Measurements from ENCODE around the gene PXDN.

Gene PXDN

GRCh38 chr2:1674276-1674675, 70.0 kb downstream of the PXDN start:
- ChIA-PET POLR2A (no interaction called here), CTCF (interaction anchor here (0.8 kb wide), 1 partner anchor 143 kb away, joined by 4 read pairs; no protein-coding TSS in a partner anchor)
- Histone ChIP-seq H3K4me3 (ENCODE audit: low read depth, low read length) (no peak overlapping the region), H3K27ac (ENCODE audit: extremely low read depth, low read depth, low read length) (no peak overlapping the region), H3K36me3 (ENCODE audit: control insufficient read depth in 2 of 2, insufficient read depth in 1 of 2, low read length in 2 of 2) (peaks cover 11 to 83% of the 10 kb centered on the region in 2 experiments), H3K9me3 (ENCODE audit: control insufficient read depth, insufficient read depth, low read depth, low read length) (no peaks in the 10 kb centered on the region), H3K4me1 (ENCODE audit: control insufficient read depth, insufficient read depth, low read length) (no peaks in the 10 kb centered on the region)
- TF ChIP-seq, protein P1, sequence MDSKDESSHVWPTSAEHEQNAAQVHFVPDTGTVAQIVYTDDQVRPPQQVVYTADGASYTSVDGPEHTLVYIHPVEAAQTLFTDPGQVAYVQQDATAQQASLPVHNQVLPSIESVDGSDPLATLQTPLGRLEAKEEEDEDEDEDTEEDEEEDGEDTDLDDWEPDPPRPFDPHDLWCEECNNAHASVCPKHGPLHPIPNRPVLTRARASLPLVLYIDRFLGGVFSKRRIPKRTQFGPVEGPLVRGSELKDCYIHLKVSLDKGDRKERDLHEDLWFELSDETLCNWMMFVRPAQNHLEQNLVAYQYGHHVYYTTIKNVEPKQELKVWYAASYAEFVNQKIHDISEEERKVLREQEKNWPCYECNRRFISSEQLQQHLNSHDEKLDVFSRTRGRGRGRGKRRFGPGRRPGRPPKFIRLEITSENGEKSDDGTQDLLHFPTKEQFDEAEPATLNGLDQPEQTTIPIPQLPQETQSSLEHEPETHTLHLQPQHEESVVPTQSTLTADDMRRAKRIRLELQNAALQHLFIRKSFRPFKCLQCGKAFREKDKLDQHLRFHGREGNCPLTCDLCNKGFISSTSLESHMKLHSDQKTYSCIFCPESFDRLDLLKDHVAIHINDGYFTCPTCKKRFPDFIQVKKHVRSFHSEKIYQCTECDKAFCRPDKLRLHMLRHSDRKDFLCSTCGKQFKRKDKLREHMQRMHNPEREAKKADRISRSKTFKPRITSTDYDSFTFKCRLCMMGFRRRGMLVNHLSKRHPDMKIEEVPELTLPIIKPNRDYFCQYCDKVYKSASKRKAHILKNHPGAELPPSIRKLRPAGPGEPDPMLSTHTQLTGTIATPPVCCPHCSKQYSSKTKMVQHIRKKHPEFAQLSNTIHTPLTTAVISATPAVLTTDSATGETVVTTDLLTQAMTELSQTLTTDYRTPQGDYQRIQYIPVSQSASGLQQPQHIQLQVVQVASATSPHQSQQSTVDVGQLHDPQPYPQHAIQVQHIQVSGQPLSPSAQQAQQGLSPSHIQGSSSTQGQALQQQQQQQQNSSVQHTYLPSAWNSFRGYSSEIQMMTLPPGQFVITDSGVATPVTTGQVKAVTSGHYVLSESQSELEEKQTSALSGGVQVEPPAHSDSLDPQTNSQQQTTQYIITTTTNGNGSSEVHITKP (tag by site-specific recombination; IDR thresholded peaks at IDR 0.05), result no peak
- TF ChIP-seq, protein P2, sequence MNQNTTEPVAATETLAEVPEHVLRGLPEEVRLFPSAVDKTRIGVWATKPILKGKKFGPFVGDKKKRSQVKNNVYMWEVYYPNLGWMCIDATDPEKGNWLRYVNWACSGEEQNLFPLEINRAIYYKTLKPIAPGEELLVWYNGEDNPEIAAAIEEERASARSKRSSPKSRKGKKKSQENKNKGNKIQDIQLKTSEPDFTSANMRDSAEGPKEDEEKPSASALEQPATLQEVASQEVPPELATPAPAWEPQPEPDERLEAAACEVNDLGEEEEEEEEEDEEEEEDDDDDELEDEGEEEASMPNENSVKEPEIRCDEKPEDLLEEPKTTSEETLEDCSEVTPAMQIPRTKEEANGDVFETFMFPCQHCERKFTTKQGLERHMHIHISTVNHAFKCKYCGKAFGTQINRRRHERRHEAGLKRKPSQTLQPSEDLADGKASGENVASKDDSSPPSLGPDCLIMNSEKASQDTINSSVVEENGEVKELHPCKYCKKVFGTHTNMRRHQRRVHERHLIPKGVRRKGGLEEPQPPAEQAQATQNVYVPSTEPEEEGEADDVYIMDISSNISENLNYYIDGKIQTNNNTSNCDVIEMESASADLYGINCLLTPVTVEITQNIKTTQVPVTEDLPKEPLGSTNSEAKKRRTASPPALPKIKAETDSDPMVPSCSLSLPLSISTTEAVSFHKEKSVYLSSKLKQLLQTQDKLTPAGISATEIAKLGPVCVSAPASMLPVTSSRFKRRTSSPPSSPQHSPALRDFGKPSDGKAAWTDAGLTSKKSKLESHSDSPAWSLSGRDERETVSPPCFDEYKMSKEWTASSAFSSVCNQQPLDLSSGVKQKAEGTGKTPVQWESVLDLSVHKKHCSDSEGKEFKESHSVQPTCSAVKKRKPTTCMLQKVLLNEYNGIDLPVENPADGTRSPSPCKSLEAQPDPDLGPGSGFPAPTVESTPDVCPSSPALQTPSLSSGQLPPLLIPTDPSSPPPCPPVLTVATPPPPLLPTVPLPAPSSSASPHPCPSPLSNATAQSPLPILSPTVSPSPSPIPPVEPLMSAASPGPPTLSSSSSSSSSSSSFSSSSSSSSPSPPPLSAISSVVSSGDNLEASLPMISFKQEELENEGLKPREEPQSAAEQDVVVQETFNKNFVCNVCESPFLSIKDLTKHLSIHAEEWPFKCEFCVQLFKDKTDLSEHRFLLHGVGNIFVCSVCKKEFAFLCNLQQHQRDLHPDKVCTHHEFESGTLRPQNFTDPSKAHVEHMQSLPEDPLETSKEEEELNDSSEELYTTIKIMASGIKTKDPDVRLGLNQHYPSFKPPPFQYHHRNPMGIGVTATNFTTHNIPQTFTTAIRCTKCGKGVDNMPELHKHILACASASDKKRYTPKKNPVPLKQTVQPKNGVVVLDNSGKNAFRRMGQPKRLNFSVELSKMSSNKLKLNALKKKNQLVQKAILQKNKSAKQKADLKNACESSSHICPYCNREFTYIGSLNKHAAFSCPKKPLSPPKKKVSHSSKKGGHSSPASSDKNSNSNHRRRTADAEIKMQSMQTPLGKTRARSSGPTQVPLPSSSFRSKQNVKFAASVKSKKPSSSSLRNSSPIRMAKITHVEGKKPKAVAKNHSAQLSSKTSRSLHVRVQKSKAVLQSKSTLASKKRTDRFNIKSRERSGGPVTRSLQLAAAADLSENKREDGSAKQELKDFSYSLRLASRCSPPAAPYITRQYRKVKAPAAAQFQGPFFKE (tag by site-specific recombination; IDR thresholded peaks at IDR 0.05; ENCODE audit: borderline replicate concordance), result no peak
- TF ChIP-seq, protein P3, sequence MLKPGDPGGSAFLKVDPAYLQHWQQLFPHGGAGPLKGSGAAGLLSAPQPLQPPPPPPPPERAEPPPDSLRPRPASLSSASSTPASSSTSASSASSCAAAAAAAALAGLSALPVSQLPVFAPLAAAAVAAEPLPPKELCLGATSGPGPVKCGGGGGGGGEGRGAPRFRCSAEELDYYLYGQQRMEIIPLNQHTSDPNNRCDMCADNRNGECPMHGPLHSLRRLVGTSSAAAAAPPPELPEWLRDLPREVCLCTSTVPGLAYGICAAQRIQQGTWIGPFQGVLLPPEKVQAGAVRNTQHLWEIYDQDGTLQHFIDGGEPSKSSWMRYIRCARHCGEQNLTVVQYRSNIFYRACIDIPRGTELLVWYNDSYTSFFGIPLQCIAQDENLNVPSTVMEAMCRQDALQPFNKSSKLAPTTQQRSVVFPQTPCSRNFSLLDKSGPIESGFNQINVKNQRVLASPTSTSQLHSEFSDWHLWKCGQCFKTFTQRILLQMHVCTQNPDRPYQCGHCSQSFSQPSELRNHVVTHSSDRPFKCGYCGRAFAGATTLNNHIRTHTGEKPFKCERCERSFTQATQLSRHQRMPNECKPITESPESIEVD (tag by site-specific recombination; IDR thresholded peaks at IDR 0.05), result no peak
- TF ChIP-seq ZNF138 (tag by site-specific recombination; IDR thresholded peaks at IDR 0.05; ENCODE audit: borderline replicate concordance), result no peak
- TF ChIP-seq KLF16 (tag by site-specific recombination; IDR thresholded peaks at IDR 0.05), result no peak
- no peak for TF ChIP-seq ZNF830 (tag by site-specific recombination; IDR thresholded peaks at IDR 0.05; ENCODE audit: low read depth)
- TF ChIP-seq ZNF610 (tag by site-specific recombination; IDR thresholded peaks at IDR 0.05; ENCODE audit: borderline replicate concordance), result no peak
- TF ChIP-seq, protein P4, sequence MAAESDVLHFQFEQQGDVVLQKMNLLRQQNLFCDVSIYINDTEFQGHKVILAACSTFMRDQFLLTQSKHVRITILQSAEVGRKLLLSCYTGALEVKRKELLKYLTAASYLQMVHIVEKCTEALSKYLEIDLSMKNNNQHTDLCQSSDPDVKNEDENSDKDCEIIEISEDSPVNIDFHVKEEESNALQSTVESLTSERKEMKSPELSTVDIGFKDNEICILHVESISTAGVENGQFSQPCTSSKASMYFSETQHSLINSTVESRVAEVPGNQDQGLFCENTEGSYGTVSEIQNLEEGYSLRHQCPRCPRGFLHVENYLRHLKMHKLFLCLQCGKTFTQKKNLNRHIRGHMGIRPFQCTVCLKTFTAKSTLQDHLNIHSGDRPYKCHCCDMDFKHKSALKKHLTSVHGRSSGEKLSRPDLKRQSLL (tag by site-specific recombination; IDR thresholded peaks at IDR 0.05), result no peak
- TF ChIP-seq ZNF530 (tag by site-specific recombination; IDR thresholded peaks at IDR 0.05; ENCODE audit: low read depth), result no peak
- TF ChIP-seq ZNF174 (tag by site-specific recombination; IDR thresholded peaks at IDR 0.05), result no peak
- no peak for TF ChIP-seq ZNF223 (tag by site-specific recombination; IDR thresholded peaks at IDR 0.05)
- no peak for TF ChIP-seq ZNF214 (tag by site-specific recombination; IDR thresholded peaks at IDR 0.05; ENCODE audit: borderline replicate concordance)
- no peak for TF ChIP-seq ZBTB8A (tag by site-specific recombination; IDR thresholded peaks at IDR 0.05)

All from HEK293 (cell line).